Colon (tissue), 2 donors: Measurements from ENCODE around the gene TEAD1.

Experiments used
- FAIRE-seq: peaks from 2 replicates; lab custom pipeline; 2012; peaks lifted over from hg19 to GRCh38; lab: Jason Lieb, UNC
- donor health status: control.
- donor health status: control.

TEAD1 gene

GRCh38 chr11:12686246-12687060 lies 12.2 kb downstream of the TEAD1 start:
- FAIRE-seq = no peak

GRCh38 chr11:12687216-12687623 lies 13.0 kb downstream of the TEAD1 start:
- no peak for FAIRE-seq

- no peak for FAIRE-seq
These were observed 13.5 kb downstream of the TEAD1 start for GRCh38 chr11:12687740-12688139.

- no peak for FAIRE-seq
These were observed 15.0 kb downstream of the TEAD1 start for GRCh38 chr11:12689029-12689755.

GRCh38 chr11:12690663-12691062 lies 16.4 kb downstream of the TEAD1 start:
- FAIRE-seq = no peak

- FAIRE-seq = no peak
These were observed 17.3 kb downstream of the TEAD1 start for GRCh38 chr11:12691473-12691872.

GRCh38 chr11:12692229-12693075 lies 18.2 kb downstream of the TEAD1 start:
- no peak for FAIRE-seq

GRCh38 chr11:12693094-12693478 lies 18.9 kb downstream of the TEAD1 start:
- FAIRE-seq = no peak

GRCh38 chr11:12693479-12694182 lies 19.4 kb downstream of the TEAD1 start:
- FAIRE-seq = no peak

- no peak for FAIRE-seq
These were observed 19.9 kb downstream of the TEAD1 start for GRCh38 chr11:12694183-12694531.

GRCh38 chr11:12695221-12695794 lies 21.1 kb downstream of the TEAD1 start:
- FAIRE-seq = no peak

- no peak for FAIRE-seq
These were observed 21.7 kb downstream of the TEAD1 start for GRCh38 chr11:12695873-12696272.

GRCh38 chr11:12696911-12697581 lies 22.8 kb downstream of the TEAD1 start:
- no peak for FAIRE-seq

GRCh38 chr11:12698048-12698447 lies 23.8 kb downstream of the TEAD1 start:
- no peak for FAIRE-seq

GRCh38 chr11:12701811-12702592 lies 27.8 kb downstream of the TEAD1 start:
- FAIRE-seq = no peak

- no peak for FAIRE-seq
These were observed 28.8 kb downstream of the TEAD1 start for GRCh38 chr11:12702999-12703453.

GRCh38 chr11:12704049-12704448 lies 29.8 kb downstream of the TEAD1 start:
- FAIRE-seq = no peak

- FAIRE-seq = no peak
These were observed 31.7 kb downstream of the TEAD1 start for GRCh38 chr11:12705874-12706273.

- no peak for FAIRE-seq
These were observed 32.6 kb downstream of the TEAD1 start for GRCh38 chr11:12706545-12707499.
